OCI-LY1 (cell line): ENCODE measurements around the gene KAT5.

Source experiments
- EZH2 ChIP-seq: fragments of 200-600 bp; sonication (generic), shearing (Covaris generic); IDR thresholded peaks from 2 replicates; pipeline ENCODE4 v1.8.0; 2017; ENCODE audit warnings: borderline replicate concordance, mixed run types, mild to moderate bottlenecking, antibody characterized with exemption, low read length, moderate library complexity, mixed read lengths
- TF ChIP-seq, protein P1 (sequence below): fragments of 200-600 bp; sonication (generic), shearing (Covaris generic); IDR thresholded peaks from 2 replicates; pipeline ENCODE4 v1.5.1; 2017; ENCODE audit warnings: mild to moderate bottlenecking, antibody characterized with exemption, low read length, moderate library complexity, mixed read lengths

DNA sequence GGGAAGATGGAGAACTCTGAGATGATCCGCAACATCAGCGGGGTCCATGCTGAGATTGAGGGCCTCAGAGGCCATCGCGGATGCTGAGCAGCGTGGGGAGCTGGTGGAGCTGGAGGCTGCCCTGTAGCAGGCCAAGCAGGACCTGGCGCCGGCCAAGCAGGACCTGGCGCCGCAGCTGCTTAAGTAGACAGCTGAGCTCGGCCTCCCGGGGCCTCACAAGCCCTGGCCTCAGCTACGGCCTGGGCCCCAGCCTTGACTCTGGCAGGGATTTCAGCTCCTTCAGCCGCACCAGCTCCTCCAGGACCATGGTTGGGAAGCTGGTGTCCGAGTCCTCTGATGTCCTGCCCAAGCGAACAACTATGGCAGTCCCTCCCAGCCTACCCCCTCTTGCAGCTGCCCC, 15.8 kb downstream of the KAT5 start:
- no peak for TF ChIP-seq EZH2
- TF ChIP-seq, protein P1, sequence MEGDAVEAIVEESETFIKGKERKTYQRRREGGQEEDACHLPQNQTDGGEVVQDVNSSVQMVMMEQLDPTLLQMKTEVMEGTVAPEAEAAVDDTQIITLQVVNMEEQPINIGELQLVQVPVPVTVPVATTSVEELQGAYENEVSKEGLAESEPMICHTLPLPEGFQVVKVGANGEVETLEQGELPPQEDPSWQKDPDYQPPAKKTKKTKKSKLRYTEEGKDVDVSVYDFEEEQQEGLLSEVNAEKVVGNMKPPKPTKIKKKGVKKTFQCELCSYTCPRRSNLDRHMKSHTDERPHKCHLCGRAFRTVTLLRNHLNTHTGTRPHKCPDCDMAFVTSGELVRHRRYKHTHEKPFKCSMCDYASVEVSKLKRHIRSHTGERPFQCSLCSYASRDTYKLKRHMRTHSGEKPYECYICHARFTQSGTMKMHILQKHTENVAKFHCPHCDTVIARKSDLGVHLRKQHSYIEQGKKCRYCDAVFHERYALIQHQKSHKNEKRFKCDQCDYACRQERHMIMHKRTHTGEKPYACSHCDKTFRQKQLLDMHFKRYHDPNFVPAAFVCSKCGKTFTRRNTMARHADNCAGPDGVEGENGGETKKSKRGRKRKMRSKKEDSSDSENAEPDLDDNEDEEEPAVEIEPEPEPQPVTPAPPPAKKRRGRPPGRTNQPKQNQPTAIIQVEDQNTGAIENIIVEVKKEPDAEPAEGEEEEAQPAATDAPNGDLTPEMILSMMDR: no peak
